ENCODE measurements around the gene KCTD10. TPM values are rescaled to one million over a fixed set of nuclear protein-coding genes. Genes with fewer than 3 reads are reported as not detected.

The KCTD10 gene
- polyA plus RNA-seq, 2 of the 4 experiments (the other 2 are of a cell fraction) = 43.5 to 50.4 TPM

DNA sequence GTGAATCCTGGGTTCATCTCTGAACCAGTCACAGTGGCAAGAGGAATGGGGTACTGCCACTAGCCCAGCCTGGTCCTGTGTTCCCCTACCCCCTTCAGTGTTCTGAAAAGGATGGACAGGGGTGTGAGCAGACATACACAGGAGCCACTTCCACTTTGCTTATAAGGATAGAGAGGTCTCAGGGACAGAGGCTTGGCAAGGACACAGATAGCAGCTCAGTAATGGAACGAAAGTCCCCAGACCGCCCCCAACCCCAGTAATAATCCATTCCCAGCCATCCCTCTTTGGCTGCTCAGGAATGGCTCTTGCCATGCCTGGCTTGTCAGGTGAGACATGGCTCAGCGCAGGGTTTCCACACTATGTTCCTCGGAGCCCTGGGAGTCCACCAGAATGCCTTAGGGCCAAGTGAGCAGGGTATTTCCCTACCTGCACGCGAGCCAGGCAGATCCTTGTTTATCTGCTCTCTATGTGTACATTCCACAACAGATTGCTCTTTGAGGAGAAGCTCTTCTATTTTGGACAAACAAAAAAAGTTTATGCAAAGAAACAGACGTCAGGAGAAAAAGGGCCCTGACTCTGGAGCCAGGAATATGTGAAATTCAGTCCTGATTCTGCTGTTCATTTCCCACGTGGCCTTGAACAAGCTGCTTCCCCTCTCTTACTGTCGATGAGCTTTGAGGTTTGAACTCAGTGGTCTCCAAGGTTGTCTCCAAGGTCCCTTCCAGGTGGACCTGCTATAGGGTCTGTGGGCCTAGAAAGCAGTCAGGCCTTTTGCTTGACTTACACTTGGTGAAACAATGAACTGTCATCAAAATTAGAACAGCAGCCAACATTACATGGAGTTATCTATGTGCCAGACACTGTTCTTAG lies 10.3 kb upstream of the KCTD10 start (continued):
- TF ChIP-seq, protein P1, sequence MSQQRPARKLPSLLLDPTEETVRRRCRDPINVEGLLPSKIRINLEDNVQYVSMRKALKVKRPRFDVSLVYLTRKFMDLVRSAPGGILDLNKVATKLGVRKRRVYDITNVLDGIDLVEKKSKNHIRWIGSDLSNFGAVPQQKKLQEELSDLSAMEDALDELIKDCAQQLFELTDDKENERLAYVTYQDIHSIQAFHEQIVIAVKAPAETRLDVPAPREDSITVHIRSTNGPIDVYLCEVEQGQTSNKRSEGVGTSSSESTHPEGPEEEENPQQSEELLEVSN (IDR thresholded peaks at IDR 0.05; ENCODE audit: borderline replicate concordance, low read depth) = no peak
- no peak for TF ChIP-seq ZSCAN20 (CRISPR knock-in tag; IDR thresholded peaks at IDR 0.05)

DNA sequence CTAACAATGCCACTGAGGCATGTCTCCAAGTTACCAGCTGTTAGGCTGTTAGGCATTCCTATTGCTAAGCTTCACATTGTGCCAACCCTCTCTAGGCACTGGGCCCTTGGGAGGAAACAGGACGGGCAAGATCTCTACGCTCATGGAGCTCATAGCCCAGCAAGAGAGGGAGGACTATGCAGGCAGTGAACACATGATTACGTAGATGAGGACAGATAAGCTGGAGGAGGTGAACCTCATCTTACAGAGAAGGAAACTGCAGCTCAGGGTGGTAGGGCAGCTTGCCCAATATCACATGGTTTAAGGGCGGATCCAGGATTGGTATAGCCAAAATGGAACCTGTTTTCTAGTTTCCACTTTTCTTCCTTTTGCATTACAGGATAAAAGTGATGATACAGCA lies 8.1 kb upstream of the KCTD10 start:
- H3K4me2 ChIP-seq = no peak overlapping the region
- no peak overlapping the region for H3K27ac ChIP-seq
- H3K4me3 ChIP-seq = no peak overlapping the region
- no peaks in the 10 kb centered on the region for H3K4me1 ChIP-seq
- 88% methylated on average over 4 of the region's 4 CpGs for WGBS (ENCODE audit: missing lambda C conversion rate)
- TF ChIP-seq MAFK (IDR thresholded peaks at IDR 0.05; ENCODE audit: partially characterized antibody) = peak; percentile 36
- TF ChIP-seq HDAC2 (IDR thresholded peaks at IDR 0.05) = no peak
- ChIA-PET CTCF (interaction anchor here (0.6 to 3.4 kb wide), 6 partner anchors 17 to 368 kb away, joined by 3 to 11 read pairs (median 4); no protein-coding TSS in a partner anchor), POLR2A (no interaction called here)
- ATAC-seq (no peak), FAIRE-seq (no peak), DNase-seq (ENCODE audit: low read depth in 1 of 2, low spot score in 1 of 2) (no peak)
- H3K9me3 ChIP-seq = no peaks in the 10 kb centered on the region

DNA sequence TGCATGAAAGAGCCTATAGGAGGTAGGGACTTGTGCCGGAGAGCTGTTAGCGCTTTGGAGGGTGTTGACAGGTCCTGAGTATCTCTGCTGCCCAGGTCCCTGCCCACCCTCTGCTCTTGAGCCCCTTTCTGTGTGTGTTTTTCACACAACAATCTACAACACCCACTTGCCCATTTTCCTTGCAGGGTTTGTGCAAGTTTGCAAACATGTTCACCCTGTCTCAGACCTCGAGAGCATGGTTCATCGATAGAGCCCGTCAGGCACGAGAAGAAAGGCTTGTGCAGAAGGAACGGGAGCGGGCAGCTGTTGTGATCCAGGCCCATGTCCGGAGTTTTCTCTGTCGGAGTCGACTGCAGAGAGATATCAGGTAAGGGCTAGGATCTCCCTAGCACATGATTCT lies 6.2 kb upstream of the KCTD10 start:
- FAIRE-seq (no peak), ATAC-seq (no peak), DNase-seq (ENCODE audit: low read depth in 1 of 2, low spot score in 1 of 2) (no peak)
- ChIA-PET POLR2A (no interaction called here), CTCF (interaction anchor here (0.8 to 3.4 kb wide), 4 partner anchors 37 to 478 kb away, joined by 3 to 11 read pairs (median 4); no protein-coding TSS in a partner anchor)
- H3K4me3 ChIP-seq = no peak overlapping the region
- no peak overlapping the region for H3K4me2 ChIP-seq
- 95% methylated on average over 11 of the region's 11 CpGs for WGBS (ENCODE audit: missing lambda C conversion rate)
- no peak overlapping the region for H3K27ac ChIP-seq
- H3K9me3 ChIP-seq = no peaks in the 10 kb centered on the region
- TF ChIP-seq CHD4 (IDR thresholded peaks at IDR 0.05; ENCODE audit: borderline replicate concordance) = no peak
- no peak for TF ChIP-seq ESRRA (IDR thresholded peaks at IDR 0.05; ENCODE audit: borderline replicate concordance, low read length)
- TF ChIP-seq MAZ (IDR thresholded peaks at IDR 0.05; ENCODE audit: borderline replicate concordance, low read depth, low read length) = no peak
- peaks cover 6% of the 10 kb centered on the region; the same call in 2 of the 3 replicates for H3K4me1 ChIP-seq

DNA sequence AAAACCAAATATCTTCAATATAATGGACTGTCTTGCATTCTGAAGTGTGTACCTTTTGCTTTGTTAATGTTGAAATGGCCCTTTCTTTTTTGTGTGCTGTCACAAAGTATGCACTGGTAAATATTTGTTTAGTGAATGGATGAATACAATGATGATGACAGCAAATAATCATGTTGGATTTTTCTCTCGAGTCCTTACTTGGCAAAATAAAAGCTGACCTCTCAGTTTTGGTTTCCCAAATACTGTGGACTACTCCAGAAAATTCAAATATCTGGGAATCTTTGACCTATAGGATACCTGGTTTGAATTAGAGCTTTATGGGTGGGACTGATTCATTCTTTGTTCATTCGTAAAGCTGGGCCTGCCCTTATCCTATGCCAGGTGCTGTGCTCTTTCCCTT lies 5.8 kb upstream of the KCTD10 start:
- FAIRE-seq = no peak
- no peak for ATAC-seq
- peaks cover 8% of the 10 kb centered on the region; the same call in 2 of the 3 replicates for H3K4me1 ChIP-seq
- no peaks in the 10 kb centered on the region for H3K9me3 ChIP-seq
- H3K27ac ChIP-seq = no peak overlapping the region
- POLR2A ChIA-PET = no interaction called here
- CTCF ChIA-PET = interaction anchor here (0.6 to 1.3 kb wide), 5 partner anchors 38 to 479 kb away, joined by 3 to 5 read pairs (median 3); no protein-coding TSS in a partner anchor
- H3K4me2 ChIP-seq = no peak overlapping the region
- no peak overlapping the region for H3K4me3 ChIP-seq
- WGBS (ENCODE audit: missing lambda C conversion rate) = 44% methylated on average over 2 of the region's 2 CpGs
- TF ChIP-seq MAFK (IDR thresholded peaks at IDR 0.05; ENCODE audit: partially characterized antibody) = peak; percentile 40
- no peak for TF ChIP-seq CBX2 (IDR thresholded peaks at IDR 0.05; ENCODE audit: borderline replicate concordance, low read depth)
- no peak for TF ChIP-seq ZC3H11A (IDR thresholded peaks at IDR 0.05)
- no peak for DNase-seq (ENCODE audit: low read depth in 1 of 2, low spot score in 1 of 2)

DNA sequence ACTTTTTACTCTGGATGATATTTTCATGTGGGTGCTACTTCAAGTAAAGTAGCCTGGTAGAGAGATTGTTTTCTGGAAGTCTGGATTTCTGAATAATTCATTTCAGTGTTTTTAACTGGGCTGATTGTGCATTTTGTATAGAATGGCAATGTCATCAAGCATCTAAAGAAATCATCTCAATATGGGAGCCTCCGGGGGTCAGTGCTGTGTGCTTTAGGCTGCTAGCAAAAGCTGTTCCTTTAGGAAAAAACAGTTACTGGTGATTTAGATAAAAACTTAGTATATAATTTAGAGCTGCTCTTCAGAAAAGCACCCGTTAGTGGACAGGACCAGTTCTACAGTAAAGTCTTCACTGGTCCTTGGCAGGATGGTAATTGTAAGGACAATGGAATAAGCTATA lies 5.4 kb upstream of the KCTD10 start:
- 86% methylated on average over 2 of the region's 2 CpGs for WGBS (ENCODE audit: missing lambda C conversion rate)
- DNase-seq (ENCODE audit: low read depth in 1 of 2, low spot score in 1 of 2) (no peak), FAIRE-seq (no peak), ATAC-seq (no peak)
- ChIA-PET POLR2A (no interaction called here), CTCF (interaction anchor here (0.6 to 1.3 kb wide), 4 partner anchors 38 to 479 kb away, joined by 3 read pairs; no protein-coding TSS in a partner anchor)
- no peak overlapping the region for H3K27ac ChIP-seq
- TF ChIP-seq HOXA7 (CRISPR knock-in tag; IDR thresholded peaks at IDR 0.05) = no peak
- TF ChIP-seq CEBPB (IDR thresholded peaks at IDR 0.05) = no peak
- TF ChIP-seq HOXB13 (CRISPR knock-in tag; IDR thresholded peaks at IDR 0.05; ENCODE audit: low read depth) = no peak
- no peak for TF ChIP-seq SMC3 (IDR thresholded peaks at IDR 0.05)
- TF ChIP-seq FOXS1 (CRISPR knock-in tag; IDR thresholded peaks at IDR 0.05) = no peak
- TF ChIP-seq, protein P2, sequence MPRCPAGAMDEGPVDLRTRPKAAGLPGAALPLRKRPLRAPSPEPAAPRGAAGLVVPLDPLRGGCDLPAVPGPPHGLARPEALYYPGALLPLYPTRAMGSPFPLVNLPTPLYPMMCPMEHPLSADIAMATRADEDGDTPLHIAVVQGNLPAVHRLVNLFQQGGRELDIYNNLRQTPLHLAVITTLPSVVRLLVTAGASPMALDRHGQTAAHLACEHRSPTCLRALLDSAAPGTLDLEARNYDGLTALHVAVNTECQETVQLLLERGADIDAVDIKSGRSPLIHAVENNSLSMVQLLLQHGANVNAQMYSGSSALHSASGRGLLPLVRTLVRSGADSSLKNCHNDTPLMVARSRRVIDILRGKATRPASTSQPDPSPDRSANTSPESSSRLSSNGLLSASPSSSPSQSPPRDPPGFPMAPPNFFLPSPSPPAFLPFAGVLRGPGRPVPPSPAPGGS (IDR thresholded peaks at IDR 0.05) = no peak
- TF ChIP-seq CHD2 (IDR thresholded peaks at IDR 0.05; ENCODE audit: low read length, partially characterized antibody) = no peak
- TF ChIP-seq ZFP36 (IDR thresholded peaks at IDR 0.05; ENCODE audit: borderline replicate concordance, partially characterized antibody) = no peak
- TF ChIP-seq KDM1A (IDR thresholded peaks at IDR 0.05; ENCODE audit: low read depth) = no peak
- no peak for TF ChIP-seq TFCP2L1 (CRISPR knock-in tag; IDR thresholded peaks at IDR 0.05)
- no peak for TF ChIP-seq CBX2 (IDR thresholded peaks at IDR 0.05; ENCODE audit: borderline replicate concordance, low read depth)
- TF ChIP-seq, protein P3, sequence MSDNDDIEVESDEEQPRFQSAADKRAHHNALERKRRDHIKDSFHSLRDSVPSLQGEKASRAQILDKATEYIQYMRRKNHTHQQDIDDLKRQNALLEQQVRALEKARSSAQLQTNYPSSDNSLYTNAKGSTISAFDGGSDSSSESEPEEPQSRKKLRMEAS (IDR thresholded peaks at IDR 0.05) = no peak
- TF ChIP-seq RARB (CRISPR knock-in tag; IDR thresholded peaks at IDR 0.05) = no peak
- no peak for TF ChIP-seq HOXB5 (CRISPR knock-in tag; IDR thresholded peaks at IDR 0.05)
- H3K4me1 ChIP-seq = peaks cover 8% of the 10 kb centered on the region; the same call in 2 of the 3 replicates
- no peaks in the 10 kb centered on the region for H3K9me3 ChIP-seq
- no peak overlapping the region for H3K4me3 ChIP-seq
- H3K4me2 ChIP-seq = no peak overlapping the region

All from A549 (cell line).